Prostate gland (tissue), 2 donors: ENCODE data around the gene RBM14.

Experiments
- CTCF ChIP-seq, 4 experiments: fragments of 200-600 bp in 2 of 4; fragments of 450-650 bp in 2 of 4; sonication (generic) in 2 of 4; IDR thresholded peaks; 1 replicate in 3 of 4; 2 replicates in 1 of 4; pipeline ENCODE4 v1.5.1; 2016 to 2019; ENCODE audit warnings: antibody characterized with exemption in 4 of 4, mild to moderate bottlenecking in 2 of 4, moderate library complexity in 2 of 4
- POLR2A ChIP-seq: fragments of 450-650 bp; IDR thresholded peaks from one replicate; pipeline ENCODE4 v1.6.1; 2016; ENCODE audit warnings: antibody characterized with exemption, mild to moderate bottlenecking
- POLR2AphosphoS5 ChIP-seq: sonication (generic); formaldehyde crosslinking; IDR thresholded peaks from one replicate; pipeline ENCODE4 v1.6.1; 2017; ENCODE audit warnings: antibody characterized with exemption

- no peak for TF ChIP-seq CTCF (IDR thresholded peaks at IDR 0.05)
- TF ChIP-seq POLR2AphosphoS5, result no peak
- no peak for TF ChIP-seq POLR2A
Observed at GRCh38 chr11:66625752-66626149, 9.3 kb downstream of the RBM14 start.
